GM23338 (cell line): ENCODE data around the gene PMM1.

Experiments used
- CREB1 ChIP-seq: fragments of 250-450 bp; sonication (Bioruptor Pico); IDR thresholded peaks from 2 replicates; pipeline ENCODE4 v1.5.0; 2020; ENCODE audit warnings: low read depth, mild to moderate bottlenecking, moderate library complexity
- EZH2 ChIP-seq: fragments of 200-600 bp; sonication (generic); IDR thresholded peaks from one replicate; pipeline ENCODE4 v1.8.0; 2017; ENCODE audit warnings: antibody characterized with exemption, mild to moderate bottlenecking, low read depth; ENCODE audit not compliant: unreplicated experiment
- EZH2phosphoT487 ChIP-seq: fragments of 200-600 bp; sonication (generic); IDR thresholded peaks from one replicate; pipeline ENCODE4 v1.8.1; 2018; ENCODE audit warnings: antibody characterized with exemption; ENCODE audit not compliant: unreplicated experiment
- JUNB ChIP-seq: IDR thresholded peaks from one replicate; pipeline ENCODE4 v1.6.1; 2016; ENCODE audit warnings: antibody characterized with exemption; ENCODE audit not compliant: unreplicated experiment
- NANOG ChIP-seq: IDR thresholded peaks from 2 replicates; pipeline ENCODE4 v1.6.1; 2016; ENCODE audit warnings: antibody characterized with exemption, borderline replicate concordance
- POLR2AphosphoS5 ChIP-seq: IDR thresholded peaks from 2 replicates; pipeline ENCODE4 v1.6.1; 2016; ENCODE audit warnings: antibody characterized with exemption, low read depth
- STAT1 ChIP-seq: IDR thresholded peaks from one replicate; pipeline ENCODE4 v1.6.1; 2016; ENCODE audit warnings: antibody characterized with exemption; ENCODE audit not compliant: unreplicated experiment
- ZNF114 ChIP-seq: fragments of 250-450 bp; sonication (Bioruptor Pico); IDR thresholded peaks from 2 replicates; pipeline ENCODE4 v1.5.0; 2020; ENCODE audit warnings: mild to moderate bottlenecking, moderate library complexity
- ZNF331 ChIP-seq: fragments of 250-450 bp; sonication (Bioruptor Pico); IDR thresholded peaks from 2 replicates; pipeline ENCODE4 v1.5.0; 2020; ENCODE audit warnings: low read depth, mild to moderate bottlenecking, moderate library complexity
- TF ChIP-seq, protein P1 (sequence below), 2 experiments: fragments of 200-600 bp in 1 of 2; sonication (generic) in 1 of 2; conservative IDR thresholded peaks; 2 replicates each; pipeline versions ENCODE4 v1.5.1 to v1.6.1; 2016 to 2017; ENCODE audit warnings: antibody characterized with exemption in 2 of 2, low read depth in 2 of 2, mild to moderate bottlenecking in 2 of 2, moderate library complexity in 1 of 2
- TF ChIP-seq, protein P2 (sequence below): IDR thresholded peaks from 2 replicates; pipeline ENCODE4 v1.6.1; 2016; ENCODE audit warnings: antibody characterized with exemption
- TF ChIP-seq, protein P3 (sequence below): IDR thresholded peaks from one replicate; pipeline ENCODE4 v1.6.1; 2018; ENCODE audit warnings: antibody characterized with exemption; ENCODE audit not compliant: unreplicated experiment

DNA sequence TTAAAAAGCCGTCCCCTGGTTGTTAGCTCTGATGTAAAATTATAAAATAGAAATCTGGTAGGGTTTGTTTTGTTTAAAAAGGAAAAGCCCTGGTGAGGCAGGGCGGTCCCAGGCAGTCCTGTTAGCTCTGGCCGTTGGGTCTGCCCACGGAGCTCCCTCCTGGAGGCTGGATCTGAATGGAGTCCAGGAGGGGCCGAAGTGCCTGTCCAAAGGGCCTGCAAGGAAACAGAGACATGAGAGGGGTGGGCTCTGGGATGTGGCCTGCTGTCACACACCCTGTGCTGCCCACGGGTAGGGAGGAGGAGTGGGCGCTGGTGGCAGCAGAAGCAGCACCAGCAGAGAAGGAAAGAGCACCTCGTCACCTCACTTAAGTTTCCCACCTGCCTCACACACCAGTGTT is 11.3 kb upstream of the PMM1 start:
- TF ChIP-seq, protein P1, sequence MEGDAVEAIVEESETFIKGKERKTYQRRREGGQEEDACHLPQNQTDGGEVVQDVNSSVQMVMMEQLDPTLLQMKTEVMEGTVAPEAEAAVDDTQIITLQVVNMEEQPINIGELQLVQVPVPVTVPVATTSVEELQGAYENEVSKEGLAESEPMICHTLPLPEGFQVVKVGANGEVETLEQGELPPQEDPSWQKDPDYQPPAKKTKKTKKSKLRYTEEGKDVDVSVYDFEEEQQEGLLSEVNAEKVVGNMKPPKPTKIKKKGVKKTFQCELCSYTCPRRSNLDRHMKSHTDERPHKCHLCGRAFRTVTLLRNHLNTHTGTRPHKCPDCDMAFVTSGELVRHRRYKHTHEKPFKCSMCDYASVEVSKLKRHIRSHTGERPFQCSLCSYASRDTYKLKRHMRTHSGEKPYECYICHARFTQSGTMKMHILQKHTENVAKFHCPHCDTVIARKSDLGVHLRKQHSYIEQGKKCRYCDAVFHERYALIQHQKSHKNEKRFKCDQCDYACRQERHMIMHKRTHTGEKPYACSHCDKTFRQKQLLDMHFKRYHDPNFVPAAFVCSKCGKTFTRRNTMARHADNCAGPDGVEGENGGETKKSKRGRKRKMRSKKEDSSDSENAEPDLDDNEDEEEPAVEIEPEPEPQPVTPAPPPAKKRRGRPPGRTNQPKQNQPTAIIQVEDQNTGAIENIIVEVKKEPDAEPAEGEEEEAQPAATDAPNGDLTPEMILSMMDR (conservative IDR thresholded peaks at IDR 0.05; ENCODE audit: low read depth in 2 of 2), result no peak
- TF ChIP-seq EZH2 (no peak), CREB1 (CRISPR knock-in tag) (no peak), NANOG (no peak), POLR2AphosphoS5 (no peak), JUNB (no peak), STAT1 (no peak), EZH2phosphoT487 (no peak), ZNF114 (no peak), ZNF331 (CRISPR knock-in tag) (no peak)
- TF ChIP-seq, protein P2, sequence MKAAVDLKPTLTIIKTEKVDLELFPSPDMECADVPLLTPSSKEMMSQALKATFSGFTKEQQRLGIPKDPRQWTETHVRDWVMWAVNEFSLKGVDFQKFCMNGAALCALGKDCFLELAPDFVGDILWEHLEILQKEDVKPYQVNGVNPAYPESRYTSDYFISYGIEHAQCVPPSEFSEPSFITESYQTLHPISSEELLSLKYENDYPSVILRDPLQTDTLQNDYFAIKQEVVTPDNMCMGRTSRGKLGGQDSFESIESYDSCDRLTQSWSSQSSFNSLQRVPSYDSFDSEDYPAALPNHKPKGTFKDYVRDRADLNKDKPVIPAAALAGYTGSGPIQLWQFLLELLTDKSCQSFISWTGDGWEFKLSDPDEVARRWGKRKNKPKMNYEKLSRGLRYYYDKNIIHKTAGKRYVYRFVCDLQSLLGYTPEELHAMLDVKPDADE, result no peak
- TF ChIP-seq, protein P3, sequence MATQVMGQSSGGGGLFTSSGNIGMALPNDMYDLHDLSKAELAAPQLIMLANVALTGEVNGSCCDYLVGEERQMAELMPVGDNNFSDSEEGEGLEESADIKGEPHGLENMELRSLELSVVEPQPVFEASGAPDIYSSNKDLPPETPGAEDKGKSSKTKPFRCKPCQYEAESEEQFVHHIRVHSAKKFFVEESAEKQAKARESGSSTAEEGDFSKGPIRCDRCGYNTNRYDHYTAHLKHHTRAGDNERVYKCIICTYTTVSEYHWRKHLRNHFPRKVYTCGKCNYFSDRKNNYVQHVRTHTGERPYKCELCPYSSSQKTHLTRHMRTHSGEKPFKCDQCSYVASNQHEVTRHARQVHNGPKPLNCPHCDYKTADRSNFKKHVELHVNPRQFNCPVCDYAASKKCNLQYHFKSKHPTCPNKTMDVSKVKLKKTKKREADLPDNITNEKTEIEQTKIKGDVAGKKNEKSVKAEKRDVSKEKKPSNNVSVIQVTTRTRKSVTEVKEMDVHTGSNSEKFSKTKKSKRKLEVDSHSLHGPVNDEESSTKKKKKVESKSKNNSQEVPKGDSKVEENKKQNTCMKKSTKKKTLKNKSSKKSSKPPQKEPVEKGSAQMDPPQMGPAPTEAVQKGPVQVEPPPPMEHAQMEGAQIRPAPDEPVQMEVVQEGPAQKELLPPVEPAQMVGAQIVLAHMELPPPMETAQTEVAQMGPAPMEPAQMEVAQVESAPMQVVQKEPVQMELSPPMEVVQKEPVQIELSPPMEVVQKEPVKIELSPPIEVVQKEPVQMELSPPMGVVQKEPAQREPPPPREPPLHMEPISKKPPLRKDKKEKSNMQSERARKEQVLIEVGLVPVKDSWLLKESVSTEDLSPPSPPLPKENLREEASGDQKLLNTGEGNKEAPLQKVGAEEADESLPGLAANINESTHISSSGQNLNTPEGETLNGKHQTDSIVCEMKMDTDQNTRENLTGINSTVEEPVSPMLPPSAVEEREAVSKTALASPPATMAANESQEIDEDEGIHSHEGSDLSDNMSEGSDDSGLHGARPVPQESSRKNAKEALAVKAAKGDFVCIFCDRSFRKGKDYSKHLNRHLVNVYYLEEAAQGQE, result no peak
